NB4 (cell line): ENCODE measurements around the gene RHBDF1.

Source experiments
- DNase-seq: peaks from one replicate; pipeline ENCODE4 v3.0.0; 2010; ENCODE audit warnings: low read depth
- H3K4me3 ChIP-seq: one replicate; pipeline ENCODE4 v1.5.1; 2011; ENCODE audit warnings: mild to moderate bottlenecking, low read depth, low read length, moderate library complexity
- MYC ChIP-seq: IDR thresholded peaks from 2 replicates; pipeline ENCODE4 v1.6.1; 2011; ENCODE audit warnings: low read depth, low read length
- POLR2A ChIP-seq: IDR thresholded peaks from 2 replicates; pipeline ENCODE4 v1.6.1; 2011; ENCODE audit warnings: mild to moderate bottlenecking; ENCODE audit not compliant: insufficient read length; ENCODE audit errors: extremely low read depth
- TF ChIP-seq, protein P1 (sequence below): IDR thresholded peaks from one replicate; pipeline ENCODE4 v1.5.1; 2012; ENCODE audit warnings: low read depth, low read length
- TF ChIP-seq, protein P2 (sequence below): IDR thresholded peaks from 2 replicates; pipeline ENCODE4 v1.6.1; 2011; ENCODE audit warnings: low read depth, low read length

Gene RHBDF1

DNA sequence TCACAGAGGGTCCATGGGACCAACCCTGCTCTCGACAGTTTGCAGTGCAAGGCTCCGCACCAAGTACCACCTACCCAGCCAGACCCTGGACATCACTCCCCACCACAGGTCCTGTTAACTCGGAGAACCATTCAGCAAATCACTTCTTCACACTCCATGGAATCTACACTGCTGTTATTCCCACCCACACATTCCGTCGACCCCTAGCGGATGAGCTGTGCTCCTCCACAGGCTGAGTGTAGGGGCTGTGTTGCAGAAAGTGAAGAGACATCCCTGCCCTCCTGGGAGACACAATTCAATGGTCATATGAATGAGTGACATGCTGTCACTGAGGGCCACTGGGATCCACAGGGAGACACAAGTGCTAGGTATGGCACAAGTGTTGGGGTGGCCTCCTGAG, 33.1 kb upstream of the RHBDF1 start:
- TF ChIP-seq, protein P1, sequence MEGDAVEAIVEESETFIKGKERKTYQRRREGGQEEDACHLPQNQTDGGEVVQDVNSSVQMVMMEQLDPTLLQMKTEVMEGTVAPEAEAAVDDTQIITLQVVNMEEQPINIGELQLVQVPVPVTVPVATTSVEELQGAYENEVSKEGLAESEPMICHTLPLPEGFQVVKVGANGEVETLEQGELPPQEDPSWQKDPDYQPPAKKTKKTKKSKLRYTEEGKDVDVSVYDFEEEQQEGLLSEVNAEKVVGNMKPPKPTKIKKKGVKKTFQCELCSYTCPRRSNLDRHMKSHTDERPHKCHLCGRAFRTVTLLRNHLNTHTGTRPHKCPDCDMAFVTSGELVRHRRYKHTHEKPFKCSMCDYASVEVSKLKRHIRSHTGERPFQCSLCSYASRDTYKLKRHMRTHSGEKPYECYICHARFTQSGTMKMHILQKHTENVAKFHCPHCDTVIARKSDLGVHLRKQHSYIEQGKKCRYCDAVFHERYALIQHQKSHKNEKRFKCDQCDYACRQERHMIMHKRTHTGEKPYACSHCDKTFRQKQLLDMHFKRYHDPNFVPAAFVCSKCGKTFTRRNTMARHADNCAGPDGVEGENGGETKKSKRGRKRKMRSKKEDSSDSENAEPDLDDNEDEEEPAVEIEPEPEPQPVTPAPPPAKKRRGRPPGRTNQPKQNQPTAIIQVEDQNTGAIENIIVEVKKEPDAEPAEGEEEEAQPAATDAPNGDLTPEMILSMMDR = no peak
- TF ChIP-seq, protein P2, sequence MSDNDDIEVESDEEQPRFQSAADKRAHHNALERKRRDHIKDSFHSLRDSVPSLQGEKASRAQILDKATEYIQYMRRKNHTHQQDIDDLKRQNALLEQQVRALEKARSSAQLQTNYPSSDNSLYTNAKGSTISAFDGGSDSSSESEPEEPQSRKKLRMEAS = no peak
- TF ChIP-seq POLR2A (no peak), MYC (no peak)
- DNase-seq = no peak
- H3K4me3 ChIP-seq = no peak overlapping the region

DNA sequence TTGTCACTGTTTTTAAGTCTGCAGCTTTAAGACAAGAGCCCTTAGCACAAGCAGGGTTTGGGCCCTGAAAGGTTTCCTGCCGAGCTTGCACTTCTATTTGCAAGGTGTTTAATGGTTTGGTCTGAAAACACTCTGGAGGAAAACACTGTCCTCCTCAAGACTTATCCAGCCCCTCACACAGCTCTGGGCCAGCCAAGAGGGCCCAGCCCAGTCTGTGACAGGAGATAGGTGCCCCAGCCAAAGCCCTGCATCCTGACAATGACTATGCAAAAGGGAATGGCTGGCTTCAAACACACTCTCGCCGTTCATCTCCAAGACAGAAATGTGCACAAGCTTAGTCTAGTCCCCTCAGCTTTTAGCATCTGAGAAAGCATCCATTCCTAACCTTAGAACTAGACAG, 32.5 kb upstream of the RHBDF1 start:
- TF ChIP-seq, protein P1 = no peak
- TF ChIP-seq, protein P2 = no peak
- TF ChIP-seq POLR2A = no peak
- no peak for TF ChIP-seq MYC
- DNase-seq = no peak

DNA sequence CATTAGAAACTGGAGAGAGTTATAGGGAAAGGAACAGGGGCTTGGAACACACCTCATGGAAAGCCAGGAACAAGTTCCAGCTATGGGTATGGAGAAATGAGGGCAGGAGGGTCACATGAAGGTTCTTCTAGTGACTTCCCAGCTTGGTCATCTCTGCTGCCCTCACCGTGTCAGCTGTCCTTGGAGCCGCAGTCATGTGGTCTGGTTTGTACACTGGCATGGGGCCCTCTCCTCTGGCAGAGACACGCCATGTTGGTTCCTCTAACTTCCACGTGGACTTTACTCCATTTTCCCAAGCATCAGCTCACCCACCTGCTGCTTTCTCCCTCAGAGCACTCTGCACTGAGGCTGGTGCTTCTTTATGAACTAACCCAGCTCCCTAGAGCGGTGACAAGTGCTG, 31.9 kb upstream of the RHBDF1 start:
- TF ChIP-seq POLR2A (no peak), MYC (no peak)
- TF ChIP-seq, protein P2 = no peak
- TF ChIP-seq, protein P1 = no peak
- no peak for DNase-seq
- H3K4me3 ChIP-seq = no peak overlapping the region

More for the DNA sequence above, 32.5 kb upstream of the RHBDF1 start:
- H3K4me3 ChIP-seq = no peak overlapping the region

DNA sequence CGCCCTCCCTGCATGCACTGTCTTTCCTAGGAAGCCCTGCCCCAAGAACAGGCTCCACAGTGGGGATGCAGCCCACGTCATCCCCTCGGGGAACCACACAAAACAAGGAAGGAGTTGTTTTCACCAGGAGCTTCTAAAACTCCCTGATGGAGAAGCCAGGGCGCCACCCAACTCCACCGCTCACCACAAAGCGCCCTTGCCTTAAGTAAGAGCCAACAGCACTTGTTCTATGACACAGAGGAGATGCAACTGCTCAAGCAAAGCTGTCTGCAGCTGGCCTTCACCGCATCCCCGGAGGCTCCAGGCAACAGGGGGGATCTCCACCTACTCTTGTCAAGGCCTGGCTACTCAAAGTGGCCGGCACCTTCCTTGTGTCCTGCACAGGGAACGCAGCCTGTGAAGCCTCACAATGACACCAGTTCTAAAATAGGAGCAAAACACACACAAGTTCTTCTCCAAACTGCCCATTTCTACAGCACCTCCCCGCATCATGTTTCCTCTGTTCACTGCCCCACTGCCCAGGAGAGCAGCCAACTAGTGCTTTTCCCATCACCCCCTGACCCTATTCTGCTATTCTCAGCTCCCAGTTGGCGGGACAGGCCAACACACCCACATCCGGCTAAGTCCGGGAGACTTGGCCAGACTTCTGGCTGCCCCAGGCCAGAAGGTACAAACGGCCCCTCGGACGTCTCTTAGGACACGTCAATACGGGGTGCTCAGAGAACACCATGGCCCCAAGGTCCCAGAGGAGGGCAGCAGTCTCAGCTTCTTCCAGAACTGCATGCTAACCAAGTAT, 29.8 kb upstream of the RHBDF1 start:
- no peak for TF ChIP-seq POLR2A
- TF ChIP-seq, protein P1 = no peak
- TF ChIP-seq, protein P2 = no peak
- TF ChIP-seq MYC = no peak
- H3K4me3 ChIP-seq = no peak overlapping the region
- no peak for DNase-seq

DNA sequence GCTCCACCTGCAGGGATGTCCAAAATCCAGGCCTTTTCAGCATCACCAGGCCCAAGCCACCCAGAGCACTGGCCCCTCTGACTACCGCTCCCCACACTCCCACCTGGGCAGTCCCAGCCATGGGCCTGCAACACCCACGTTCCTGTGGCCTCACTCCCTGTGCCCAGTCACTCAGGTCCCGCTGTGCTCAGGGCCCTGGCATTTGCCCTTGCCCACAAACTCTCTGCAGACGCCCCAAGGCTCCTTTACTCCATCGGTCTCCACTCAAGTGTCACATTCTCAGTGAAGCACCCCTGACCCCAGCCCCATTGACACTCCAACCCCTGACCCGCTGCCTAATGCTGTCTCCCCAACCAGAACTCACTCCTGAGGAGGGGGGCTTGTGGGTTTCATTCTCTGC, 29.2 kb upstream of the RHBDF1 start:
- H3K4me3 ChIP-seq = no peak overlapping the region
- TF ChIP-seq, protein P1 = no peak
- TF ChIP-seq MYC (no peak), POLR2A (no peak)
- TF ChIP-seq, protein P2 = no peak
- no peak for DNase-seq

DNA sequence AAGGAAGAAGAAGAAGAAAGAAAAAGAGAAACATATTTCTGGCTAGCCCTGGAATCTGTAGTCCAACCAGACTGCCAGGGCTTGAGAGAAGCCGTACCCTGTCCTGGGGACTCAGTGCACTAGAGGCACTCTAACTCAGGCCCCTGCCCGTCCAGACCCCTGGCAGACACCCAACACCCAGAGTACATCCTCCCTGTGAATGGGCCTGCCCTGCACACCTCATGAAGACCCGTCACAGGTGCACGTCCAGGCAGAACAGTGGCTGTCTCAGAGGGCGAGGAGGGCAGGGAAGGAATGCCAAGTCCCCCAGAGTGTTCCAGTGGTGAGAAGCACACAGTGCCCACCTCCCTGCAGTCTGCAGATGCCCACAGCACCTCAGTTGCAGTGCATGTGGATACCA, 28.6 kb upstream of the RHBDF1 start:
- no peak for DNase-seq
- TF ChIP-seq POLR2A = no peak
- TF ChIP-seq, protein P1 = no peak
- TF ChIP-seq, protein P2 = no peak
- TF ChIP-seq MYC = no peak
- H3K4me3 ChIP-seq = no peak overlapping the region
